GM12864 (cell line): Measurements from ENCODE around the gene REXO4.
A peak's percentile ranks its signal among the peaks of the same experiment; 100 is the strongest.
"Not testable (repeated sequence)": the region's sequence is repeated elsewhere in the genome, so short reads cannot be mapped to it uniquely, and the experiment has no call there.

Experiments
- DNase-seq: peaks from one replicate; pipeline ENCODE4 v3.0.0-alpha.2; 2011; ENCODE audit warnings: low read depth
- H3K4me3 ChIP-seq: 2 replicates; pipeline ENCODE4 v1.5.1; 2011; ENCODE audit warnings: mild to moderate bottlenecking, low read depth, low read length, control low read depth
- CTCF ChIP-seq: IDR thresholded peaks from 2 replicates; pipeline ENCODE4 v1.5.1; 2011; ENCODE audit warnings: low read depth, mild to moderate bottlenecking, moderate library complexity, low read length, control low read depth, inconsistent platforms; ENCODE audit errors: missing control alignments

Gene REXO4

DNA sequence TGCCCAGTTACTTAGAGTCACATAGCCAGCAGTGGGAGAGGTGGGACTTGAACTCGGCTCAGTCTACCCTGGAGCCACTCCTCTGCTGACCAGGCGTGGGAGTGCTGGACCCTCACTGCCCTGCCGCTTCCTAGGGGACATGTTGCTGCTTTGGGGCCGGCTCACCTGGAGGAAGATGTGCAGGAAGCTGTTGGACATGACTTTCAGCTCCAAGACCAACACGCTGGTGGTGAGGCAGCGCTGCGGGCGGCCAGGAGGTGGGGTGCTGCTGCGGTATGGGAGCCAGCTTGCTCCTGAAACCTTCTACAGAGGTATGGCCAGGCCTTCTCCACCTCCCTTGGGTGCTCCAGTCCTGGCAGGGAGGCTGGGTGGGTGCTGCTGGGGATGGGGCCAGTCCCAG is 38.6 kb upstream of the REXO4 start:
- DNase-seq, result no peak
- no peak overlapping the region for H3K4me3 ChIP-seq
- peak; percentile 36 for TF ChIP-seq CTCF

DNA sequence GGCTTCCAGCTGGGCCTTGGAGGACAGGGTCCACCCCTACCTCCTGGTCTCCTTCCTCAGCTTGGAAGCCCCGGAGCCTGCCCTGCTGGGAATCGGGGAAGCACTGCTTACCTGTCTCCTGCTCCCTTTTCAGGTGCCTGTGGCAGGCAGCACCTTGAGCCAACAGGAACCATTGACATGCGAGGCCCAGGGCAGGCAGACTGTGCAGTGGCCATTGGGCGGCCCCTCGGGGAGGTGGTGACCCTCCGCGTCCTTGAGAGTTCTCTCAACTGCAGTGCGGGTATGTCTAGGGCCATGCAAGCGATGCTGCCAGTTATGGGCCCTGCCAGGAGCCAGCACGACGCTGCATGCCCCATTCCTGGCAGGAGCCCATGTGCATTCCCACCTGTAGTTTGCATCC is 38.1 kb upstream of the REXO4 start:
- no peak overlapping the region for H3K4me3 ChIP-seq
- TF ChIP-seq CTCF, result no peak
- no peak for DNase-seq

DNA sequence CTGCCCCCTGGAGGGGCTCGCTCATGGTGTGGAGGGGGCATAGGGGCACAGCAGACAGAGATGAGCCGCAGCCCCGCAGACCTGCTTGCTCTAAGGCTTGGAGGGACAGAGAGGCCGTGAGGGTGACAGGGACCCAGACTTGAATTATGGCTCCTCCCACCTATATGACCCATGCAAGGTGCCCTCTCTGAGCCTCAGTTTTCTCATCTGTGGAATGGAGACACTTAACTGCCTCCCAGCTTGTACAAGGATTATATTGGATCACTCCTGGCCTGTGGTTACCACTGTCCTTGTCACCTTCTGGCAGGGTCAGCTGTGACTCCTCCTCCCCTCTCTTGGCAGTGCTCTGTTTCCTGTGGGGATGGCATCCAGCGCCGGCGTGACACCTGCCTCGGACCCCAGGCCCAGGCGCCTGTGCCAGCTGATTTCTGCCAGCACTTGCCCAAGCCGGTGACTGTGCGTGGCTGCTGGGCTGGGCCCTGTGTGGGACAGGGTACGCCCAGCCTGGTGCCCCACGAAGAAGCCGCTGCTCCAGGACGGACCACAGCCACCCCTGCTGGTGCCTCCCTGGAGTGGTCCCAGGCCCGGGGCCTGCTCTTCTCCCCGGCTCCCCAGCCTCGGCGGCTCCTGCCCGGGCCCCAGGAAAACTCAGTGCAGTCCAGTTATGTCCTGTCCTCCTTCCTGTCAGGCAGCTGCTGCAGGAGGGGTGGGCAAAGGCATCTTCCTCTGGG is 37.3 kb upstream of the REXO4 start:
- no peak for DNase-seq
- no peak for TF ChIP-seq CTCF
- no peak overlapping the region for H3K4me3 ChIP-seq

DNA sequence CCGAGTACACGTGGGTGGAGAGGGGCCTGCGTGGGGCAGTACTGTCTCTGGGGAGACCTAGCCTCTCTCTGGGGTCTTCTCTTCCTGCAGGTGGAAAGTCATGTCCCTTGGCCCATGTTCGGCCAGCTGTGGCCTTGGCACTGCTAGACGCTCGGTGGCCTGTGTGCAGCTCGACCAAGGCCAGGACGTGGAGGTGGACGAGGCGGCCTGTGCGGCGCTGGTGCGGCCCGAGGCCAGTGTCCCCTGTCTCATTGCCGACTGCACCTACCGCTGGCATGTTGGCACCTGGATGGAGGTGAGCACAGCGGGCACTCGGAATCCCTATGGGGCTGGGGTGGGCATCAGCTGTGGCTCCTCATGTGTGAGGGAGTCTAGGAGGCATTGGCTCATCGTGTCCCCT is 36.5 kb upstream of the REXO4 start:
- DNase-seq, result no peak
- no peak for TF ChIP-seq CTCF
- no peak overlapping the region for H3K4me3 ChIP-seq

- H3K4me3 ChIP-seq, result no peak overlapping the region
- DNase-seq, result no peak
- no peak for TF ChIP-seq CTCF
Observed at GRCh38 chr9:133453651-133454050, 35.8 kb upstream of the REXO4 start.

DNA sequence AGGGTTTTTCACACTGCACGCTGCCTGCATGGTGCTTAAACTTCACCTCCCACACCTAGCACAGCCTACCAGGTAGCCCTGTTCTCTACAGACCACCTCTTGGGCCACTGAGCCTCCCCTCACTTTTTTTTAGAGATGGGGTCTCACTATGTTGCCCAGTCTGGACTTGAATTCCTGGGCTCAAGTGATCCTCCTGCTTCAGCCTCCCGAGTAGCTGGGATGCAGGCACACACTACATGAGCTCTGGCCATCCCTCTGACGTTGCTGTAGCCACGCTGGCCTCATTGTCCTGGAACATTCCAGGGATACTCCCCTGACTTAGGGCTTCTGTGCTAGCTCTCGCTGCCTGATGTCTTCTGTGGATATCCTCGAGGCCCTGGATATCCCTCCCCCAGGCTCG is 34.8 kb upstream of the REXO4 start:
- no peak overlapping the region for H3K4me3 ChIP-seq
- DNase-seq, result no peak
- no peak for TF ChIP-seq CTCF

DNA sequence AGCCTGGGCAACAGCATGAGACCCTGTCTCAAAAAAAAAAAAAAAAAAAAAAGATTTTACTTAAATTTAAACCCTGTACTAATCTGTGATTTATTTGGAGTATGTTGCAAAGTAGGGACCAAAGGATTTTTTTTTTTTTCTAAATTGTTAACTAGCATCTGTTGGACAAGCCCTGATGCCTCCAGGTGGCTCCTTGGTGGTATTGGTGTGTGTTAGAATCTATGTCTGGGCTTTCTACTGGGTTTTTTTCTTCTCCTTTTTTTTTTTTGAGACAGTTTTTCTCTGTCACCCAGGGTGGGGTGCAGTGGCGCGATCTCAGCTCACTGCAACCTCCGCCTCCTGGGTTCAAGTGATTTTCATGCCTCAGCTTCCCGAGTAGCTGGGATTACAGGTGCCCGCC is 34.1 kb upstream of the REXO4 start:
- not testable (repeated sequence) for DNase-seq, H3K4me3 ChIP-seq

GRCh38 chr9:133449760-133450159 is 31.9 kb upstream of the REXO4 start:
- DNase-seq, result no peak
- no peak for TF ChIP-seq CTCF
- H3K4me3 ChIP-seq, result no peak overlapping the region
